Ovary (tissue), 3 donors: ENCODE data around the gene MAPKAPK5.

Source experiments
- POLR2A ChIP-seq: fragments of 450-650 bp; IDR thresholded peaks from one replicate; pipeline ENCODE4 v1.6.1; 2017; ENCODE audit warnings: antibody characterized with exemption, mild to moderate bottlenecking, moderate library complexity
- TF ChIP-seq, protein P1 (sequence below), 3 donors: fragments of 450-650 bp in 2 of 3; fragments of 200-600 bp in 1 of 3; IDR thresholded peaks; one replicate each; pipeline versions ENCODE4 v1.5.1 to v1.8.0; 2016 to 2022; ENCODE audit warnings: antibody characterized with exemption in 3 of 3, mild to moderate bottlenecking in 1 of 3
- donor health status: DM: no; HTN: no; CAD: no.

DNA sequence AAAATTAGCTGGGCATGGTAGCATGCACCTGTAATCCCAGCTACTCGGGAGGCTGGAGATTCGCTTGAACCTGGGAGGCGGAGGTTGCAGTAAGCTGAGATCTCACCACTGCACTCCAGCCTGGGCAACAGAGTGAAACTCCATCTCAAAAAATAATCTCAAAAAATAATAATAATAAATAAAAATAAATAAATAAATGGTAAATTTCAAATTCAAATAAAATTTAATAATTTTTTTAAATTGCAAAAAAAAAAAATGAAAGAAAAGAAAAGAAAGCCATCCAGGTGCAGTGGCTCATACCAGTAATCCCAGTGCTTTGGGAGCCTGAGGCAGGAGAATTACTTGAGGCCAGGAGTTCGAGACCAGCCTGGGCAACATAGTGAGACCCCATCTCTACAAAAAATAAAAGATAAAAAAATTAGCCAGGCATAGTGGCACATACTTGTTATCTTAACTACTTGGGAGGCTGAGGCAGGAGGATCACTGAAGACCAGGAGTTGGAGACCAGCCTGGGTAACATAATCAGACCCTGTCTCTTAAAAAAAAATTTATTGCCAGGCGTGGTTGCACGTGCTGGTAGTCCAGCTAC is 38.9 kb upstream of the MAPKAPK5 start:
- TF ChIP-seq, protein P1, sequence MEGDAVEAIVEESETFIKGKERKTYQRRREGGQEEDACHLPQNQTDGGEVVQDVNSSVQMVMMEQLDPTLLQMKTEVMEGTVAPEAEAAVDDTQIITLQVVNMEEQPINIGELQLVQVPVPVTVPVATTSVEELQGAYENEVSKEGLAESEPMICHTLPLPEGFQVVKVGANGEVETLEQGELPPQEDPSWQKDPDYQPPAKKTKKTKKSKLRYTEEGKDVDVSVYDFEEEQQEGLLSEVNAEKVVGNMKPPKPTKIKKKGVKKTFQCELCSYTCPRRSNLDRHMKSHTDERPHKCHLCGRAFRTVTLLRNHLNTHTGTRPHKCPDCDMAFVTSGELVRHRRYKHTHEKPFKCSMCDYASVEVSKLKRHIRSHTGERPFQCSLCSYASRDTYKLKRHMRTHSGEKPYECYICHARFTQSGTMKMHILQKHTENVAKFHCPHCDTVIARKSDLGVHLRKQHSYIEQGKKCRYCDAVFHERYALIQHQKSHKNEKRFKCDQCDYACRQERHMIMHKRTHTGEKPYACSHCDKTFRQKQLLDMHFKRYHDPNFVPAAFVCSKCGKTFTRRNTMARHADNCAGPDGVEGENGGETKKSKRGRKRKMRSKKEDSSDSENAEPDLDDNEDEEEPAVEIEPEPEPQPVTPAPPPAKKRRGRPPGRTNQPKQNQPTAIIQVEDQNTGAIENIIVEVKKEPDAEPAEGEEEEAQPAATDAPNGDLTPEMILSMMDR (IDR thresholded peaks at IDR 0.05) = no peak
- TF ChIP-seq POLR2A = no peak
